Hematopoietic multipotent progenitor cell treated with erythropoietin and hydrocortisone succinate and interleukin-3 and kit ligand, for 17 days (in vitro differentiated cells): ENCODE measurements around the gene PABPN1.
"Not testable (repeated sequence)": the region's sequence is repeated elsewhere in the genome, so short reads cannot be mapped to it uniquely, and the experiment has no call there.

Experiments used
- DNase-seq: peaks from one replicate; pipeline ENCODE4 v3.0.0-alpha.2; 2015; ENCODE audit warnings: low spot score

The PABPN1 gene, protein sequence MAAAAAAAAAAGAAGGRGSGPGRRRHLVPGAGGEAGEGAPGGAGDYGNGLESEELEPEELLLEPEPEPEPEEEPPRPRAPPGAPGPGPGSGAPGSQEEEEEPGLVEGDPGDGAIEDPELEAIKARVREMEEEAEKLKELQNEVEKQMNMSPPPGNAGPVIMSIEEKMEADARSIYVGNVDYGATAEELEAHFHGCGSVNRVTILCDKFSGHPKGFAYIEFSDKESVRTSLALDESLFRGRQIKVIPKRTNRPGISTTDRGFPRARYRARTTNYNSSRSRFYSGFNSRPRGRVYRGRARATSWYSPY

GRCh38 chr14:23320584-23321571, at the start of gene PABPN1:
Gene PABPN1, plus strand, starts transcription at chr14:23321457. Its CDS starts 13 bp downstream, at chr14:23321470.
- peak; percentile 100 for DNase-seq

DNA sequence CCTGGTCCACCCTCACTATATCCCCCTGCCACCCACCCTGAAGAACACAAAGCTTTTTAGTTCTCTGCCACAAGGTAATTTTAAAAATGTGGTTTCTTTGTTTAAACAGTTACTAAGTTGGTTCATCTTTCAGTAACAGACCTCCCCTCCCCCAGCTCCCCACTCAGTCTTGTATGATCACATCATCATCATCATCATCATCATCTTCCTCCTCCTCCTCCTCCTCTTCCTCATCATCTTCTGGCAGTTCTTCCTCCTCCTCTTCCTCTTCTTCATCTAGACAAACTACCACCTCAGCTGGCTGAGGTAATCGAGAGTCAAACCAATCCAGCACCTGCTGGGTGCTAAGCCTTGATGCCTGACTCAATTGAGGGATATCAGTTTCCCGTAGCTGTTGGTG, 45.8 kb upstream of the PABPN1 start:
- DNase-seq: no peak

DNA sequence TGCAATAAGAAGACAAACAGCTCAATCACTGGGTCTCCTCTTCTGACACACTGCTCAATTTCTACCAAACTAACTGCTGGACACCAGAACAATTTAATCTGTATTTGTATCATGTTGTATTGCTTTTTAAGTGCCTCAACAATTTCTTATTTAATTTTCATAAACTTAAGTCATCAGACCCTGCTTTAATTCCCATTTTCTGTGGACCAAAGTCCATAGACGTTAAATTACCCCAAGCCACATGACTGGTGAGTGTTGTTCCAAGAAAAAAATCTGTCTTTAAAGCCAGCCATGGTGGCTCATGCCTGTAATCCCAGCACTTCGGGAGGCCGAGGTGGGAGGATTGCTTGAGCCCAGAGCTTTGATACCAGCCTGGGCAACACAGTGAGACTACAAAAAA, 44.1 kb upstream of the PABPN1 start:
- no peak for DNase-seq

DNA sequence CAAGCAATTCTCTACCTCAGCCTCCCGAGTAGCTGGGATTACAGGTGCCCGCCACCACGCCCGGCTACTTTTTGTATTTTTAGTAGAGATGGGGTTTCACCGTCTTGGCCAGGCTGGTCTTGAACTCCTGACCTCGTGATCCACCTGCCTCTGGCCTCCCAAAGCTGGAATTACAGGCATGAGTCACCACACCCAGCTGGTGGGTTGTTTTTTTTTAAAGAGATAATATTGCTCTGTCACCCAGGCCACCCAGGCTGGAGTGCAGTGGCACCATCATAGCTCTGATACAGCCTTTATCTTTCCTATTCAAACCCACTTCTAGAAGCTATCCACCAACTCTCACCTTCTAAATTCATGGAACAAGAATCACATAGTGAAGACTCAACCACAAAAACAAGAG, 43.3 kb upstream of the PABPN1 start:
- DNase-seq: not testable (repeated sequence)

GRCh38 chr14:23281247-23281646, 40.0 kb upstream of the PABPN1 start:
- DNase-seq: no peak

GRCh38 chr14:23284654-23285529, 36.4 kb upstream of the PABPN1 start:
- peak; percentile 34 for DNase-seq

DNA sequence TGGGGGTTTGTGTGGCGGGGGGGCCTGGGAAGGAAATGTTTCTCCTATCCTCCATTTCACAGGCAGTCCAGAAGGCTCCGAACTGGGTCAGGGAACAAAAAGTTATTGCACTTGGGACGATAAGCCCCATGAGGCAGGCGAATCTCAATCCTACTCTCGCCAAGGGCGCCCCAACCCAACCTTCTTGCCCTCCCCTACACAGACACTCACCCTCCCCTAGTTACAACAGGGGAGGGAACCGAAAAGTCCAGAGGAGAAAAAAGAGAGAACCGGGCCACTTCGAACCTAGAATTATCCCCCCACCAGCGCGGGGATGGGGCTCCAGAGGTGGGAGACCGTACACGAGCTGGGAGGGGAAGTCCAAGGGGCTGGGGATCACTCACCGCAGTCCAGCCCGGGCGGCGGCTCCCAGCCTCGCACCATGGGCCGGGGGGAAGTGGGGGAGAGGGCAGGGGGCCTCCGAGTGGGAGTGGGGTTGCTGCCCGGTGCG, 35.7 kb upstream of the PABPN1 start:
- DNase-seq: peak; percentile 59

DNA sequence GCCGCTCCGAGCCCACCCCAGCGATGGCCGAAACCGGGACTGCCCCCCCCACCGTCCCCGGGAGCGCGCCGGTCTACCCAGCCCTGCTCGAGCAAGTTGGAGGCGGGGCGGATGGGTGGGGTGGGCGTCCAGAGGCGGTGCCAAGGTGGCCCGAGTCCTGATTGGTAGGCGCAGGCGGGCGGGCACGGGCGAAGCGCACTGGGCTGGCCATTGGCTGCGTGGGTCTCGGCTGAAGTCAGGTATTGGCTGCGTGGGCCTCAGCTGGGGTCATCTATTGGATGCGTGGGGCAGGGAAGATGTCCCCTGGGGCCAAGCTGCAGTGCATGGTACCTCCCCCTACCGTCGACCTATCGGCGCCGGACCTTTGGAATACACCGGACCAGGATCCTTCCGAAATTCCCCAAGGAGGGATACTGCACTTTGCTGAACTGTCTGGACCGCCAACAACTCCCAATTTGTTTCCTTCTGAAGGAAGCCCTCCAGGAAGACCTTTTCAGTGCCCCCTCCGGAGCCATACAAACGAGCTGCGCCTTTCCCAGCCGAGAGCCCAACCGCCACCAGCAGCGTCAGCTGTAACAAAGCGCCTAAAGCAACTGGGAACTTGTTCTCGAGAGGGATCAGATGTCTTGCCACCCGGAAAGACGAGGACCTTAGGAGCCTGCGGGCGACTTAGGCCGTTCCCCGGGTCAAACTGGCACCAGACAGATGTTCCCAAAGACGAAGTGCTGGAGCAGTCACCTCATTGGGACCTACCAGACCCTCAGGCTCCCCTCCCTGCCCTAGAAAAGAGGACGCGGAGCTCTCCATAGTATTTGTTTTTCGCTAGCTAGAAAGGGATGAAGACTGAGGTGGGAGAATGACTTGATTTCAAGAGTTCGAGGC, 35.0 kb upstream of the PABPN1 start, which contains the start of gene HOMEZ:
Gene HOMEZ, minus strand, starts transcription at position 113 of the 882 bp plus-strand sequence. CDS start 180 bp downstream, outside the sequence.
- DNase-seq: peak; percentile 97

- DNase-seq: no peak
Observed at GRCh38 chr14:23286902-23287479, 34.3 kb upstream of the PABPN1 start.

GRCh38 chr14:23294734-23295561, 26.3 kb upstream of the PABPN1 start:
- peak; percentile 86 for DNase-seq

DNA sequence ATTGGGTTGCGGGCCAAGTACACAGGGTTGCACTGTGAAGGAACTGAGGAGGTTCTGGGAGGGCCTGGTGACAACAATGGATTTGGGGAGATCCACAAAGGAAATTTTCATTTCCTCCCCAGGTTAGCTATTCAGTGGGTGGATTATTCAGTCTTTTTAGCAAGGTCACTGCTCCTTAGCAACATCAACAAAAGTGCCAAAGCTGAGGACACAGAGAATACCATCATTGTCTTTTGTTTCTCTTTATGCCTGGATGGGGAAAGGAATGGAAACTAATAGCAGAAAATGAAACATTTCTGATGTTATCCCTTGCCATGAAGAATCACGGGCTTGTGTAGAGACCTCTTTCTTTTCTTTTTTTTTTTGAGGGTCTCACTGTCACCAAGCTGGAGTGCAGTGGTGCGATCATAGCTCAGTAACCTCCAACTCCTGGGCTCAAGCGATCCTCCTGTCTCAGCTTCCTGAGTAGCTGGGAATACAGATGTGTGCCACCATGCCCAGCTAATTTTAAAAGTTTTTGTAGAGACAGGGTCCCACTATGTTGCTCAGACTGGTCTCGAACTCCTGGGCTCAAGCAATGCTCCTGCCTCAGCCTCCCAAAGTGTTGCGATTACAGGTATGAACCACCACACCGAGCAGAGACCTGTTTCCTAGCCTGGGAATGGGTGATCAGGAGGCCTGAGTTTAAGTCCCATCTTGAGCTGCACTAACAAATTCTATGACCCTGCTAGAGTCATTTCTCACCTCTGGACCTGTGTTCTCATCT, 25.1 kb upstream of the PABPN1 start:
- DNase-seq: no peak

DNA sequence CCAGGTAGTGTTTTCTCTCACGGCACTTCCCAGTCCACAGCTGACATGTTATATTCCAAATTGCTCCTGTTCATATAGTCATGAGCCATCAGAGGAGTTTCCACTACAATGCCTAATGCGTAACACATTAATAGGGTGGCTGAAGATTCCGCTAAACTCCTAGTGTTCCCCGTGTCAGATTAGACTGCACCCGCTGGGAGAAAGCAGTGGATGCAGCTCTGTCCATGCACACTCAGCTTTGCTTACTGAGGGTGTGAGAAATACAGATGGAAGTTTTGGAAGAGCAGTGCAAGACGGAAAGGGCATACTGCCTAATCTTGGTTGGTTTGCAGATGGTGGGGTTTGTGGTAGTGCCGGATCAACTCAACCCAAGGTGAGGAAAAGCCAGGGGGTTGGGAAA, 24.2 kb upstream of the PABPN1 start:
- no peak for DNase-seq

DNA sequence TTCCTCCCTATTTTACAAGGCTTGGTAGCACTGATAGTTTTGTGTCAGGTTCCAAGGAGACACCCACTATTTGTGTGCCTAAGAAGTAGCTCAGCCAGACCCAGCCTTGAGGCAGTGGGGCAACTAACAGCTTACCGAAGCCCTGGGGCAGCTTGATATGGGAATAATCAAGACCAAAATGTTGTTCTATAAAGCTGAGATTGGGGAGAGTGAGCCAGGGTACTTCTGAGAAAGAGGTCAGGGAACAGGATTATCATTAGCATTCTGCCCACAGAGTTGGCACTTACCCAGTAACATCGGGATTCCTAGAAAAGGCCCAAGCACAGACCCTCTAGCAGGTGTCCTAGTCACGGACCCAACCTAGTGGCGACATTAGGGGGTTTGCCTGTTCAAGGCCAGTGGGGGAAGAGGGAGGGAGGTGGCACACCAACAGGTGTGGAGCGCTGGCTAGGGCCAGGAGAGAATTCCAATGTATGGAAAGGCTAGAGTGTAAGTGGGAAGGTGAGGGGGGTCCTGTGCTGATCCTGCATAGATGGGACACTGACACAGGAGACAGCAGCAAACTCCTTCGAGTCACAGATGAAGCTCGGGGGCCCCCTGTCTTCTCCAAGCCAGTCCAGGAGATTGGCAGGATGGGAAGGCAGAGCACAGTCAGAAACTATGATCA, 23.5 kb upstream of the PABPN1 start:
- DNase-seq: no peak

DNA sequence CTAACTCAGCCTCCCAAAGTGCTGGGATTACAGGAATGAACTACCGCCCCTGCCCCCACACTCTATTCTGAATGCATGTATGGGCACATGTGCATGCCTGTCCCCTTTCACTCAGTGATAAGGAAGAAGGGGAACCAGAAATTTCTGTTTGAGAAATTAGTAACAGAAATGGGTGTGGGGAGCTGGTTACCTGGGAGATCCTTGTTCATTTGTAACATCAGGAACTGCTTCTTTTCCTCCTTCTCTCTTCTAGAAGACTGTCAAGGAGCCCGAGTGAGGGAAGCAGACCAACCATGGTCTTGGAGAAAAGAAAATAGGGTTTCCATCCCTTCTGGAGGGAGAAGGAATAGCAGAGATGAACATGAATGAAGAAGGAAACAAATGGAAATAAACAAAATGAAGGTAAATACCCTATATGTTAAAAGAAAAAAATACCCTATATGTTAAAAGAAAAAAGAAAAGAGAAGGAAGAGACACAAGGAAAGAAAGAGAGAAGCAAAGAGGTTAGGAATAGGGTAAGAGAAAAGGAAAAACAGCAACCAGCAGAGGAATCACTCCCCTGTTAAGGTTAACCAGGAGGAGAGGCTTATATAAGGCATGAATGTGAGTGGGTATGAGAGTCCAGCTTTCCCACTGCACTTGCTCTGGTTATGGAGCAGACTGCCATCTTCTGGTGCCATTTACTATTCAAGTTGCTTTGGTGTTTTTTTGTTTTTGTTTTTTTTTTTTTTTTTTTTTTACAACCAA, 21.9 kb upstream of the PABPN1 start:
- peak; percentile 80 for DNase-seq

GRCh38 chr14:23299986-23300686, 21.1 kb upstream of the PABPN1 start:
- no peak for DNase-seq

- DNase-seq: peak; percentile 73
Observed at GRCh38 chr14:23300687-23301223, 20.5 kb upstream of the PABPN1 start.
